Stimulated activated CD8-positive, alpha-beta memory T cell treated with anti-CD3 and anti-CD28 coated beads, Interleukin-7, amount 100 ng/mL, for 1 hour (primary cell): ENCODE measurements around the gene SLC51B.
A peak's percentile ranks its signal among the peaks of the same experiment; 100 is the strongest.
"Not testable (repeated sequence)": the region's sequence is repeated elsewhere in the genome, so short reads cannot be mapped to it uniquely, and the experiment has no call there.

ENCODE experiments used
- DNase-seq, 2 donors: peaks; one replicate each; pipeline ENCODE4 v3.0.0-alpha.2; 2020; ENCODE audit warnings: low read depth in 2 of 2

The SLC51B gene

GRCh38 chr15:65041787-65042186 lies 3.4 kb upstream of the SLC51B start:
- DNase-seq, result no peak

GRCh38 chr15:65042776-65043327 lies 2.3 kb upstream of the SLC51B start:
- no peak for DNase-seq

GRCh38 chr15:65044218-65044617 lies 969 bp upstream of the SLC51B start:
- not testable (repeated sequence) for DNase-seq

GRCh38 chr15:65048241-65048640 lies 3.1 kb downstream of the SLC51B start:
- DNase-seq, result no peak

- DNase-seq, result peak; percentile 64 to 68
Observed at GRCh38 chr15:65049418-65049840, 4.2 kb downstream of the SLC51B start.

- no peak for DNase-seq
Observed at GRCh38 chr15:65050270-65050669, 5.1 kb downstream of the SLC51B start.

- DNase-seq, result no peak
Observed at GRCh38 chr15:65051266-65051665, 6.1 kb downstream of the SLC51B start.

- DNase-seq, result no peak
Observed at GRCh38 chr15:65052956-65053355, 7.8 kb downstream of the SLC51B start.

- peak in 1 of 2 donors; percentile 12 for DNase-seq
Observed at GRCh38 chr15:65054333-65055200, 9.4 kb downstream of the SLC51B start.

GRCh38 chr15:65055201-65055870 lies 10.1 kb downstream of the SLC51B start:
- no peak for DNase-seq

- DNase-seq, result no peak
Observed at GRCh38 chr15:65056106-65056505, 10.9 kb downstream of the SLC51B start.

- DNase-seq, result no peak
Observed at GRCh38 chr15:65056868-65057548, 11.8 kb downstream of the SLC51B start.

GRCh38 chr15:65057549-65057940 lies 12.4 kb downstream of the SLC51B start:
- no peak for DNase-seq

GRCh38 chr15:65058394-65059368 lies 13.5 kb downstream of the SLC51B start:
- DNase-seq, result no peak

GRCh38 chr15:65059369-65059750 lies 14.2 kb downstream of the SLC51B start:
- no peak for DNase-seq

GRCh38 chr15:65059931-65060596 lies 14.9 kb downstream of the SLC51B start:
- DNase-seq, result no peak

- no peak for DNase-seq
Observed at GRCh38 chr15:65060641-65061397, 15.6 kb downstream of the SLC51B start.

- DNase-seq, result no peak
Observed at GRCh38 chr15:65062061-65062460, 16.9 kb downstream of the SLC51B start.

- DNase-seq, result no peak
Observed at GRCh38 chr15:65062726-65063125, 17.5 kb downstream of the SLC51B start.
